NCI-H2107 treated with DMSO at 0.1 percent for 48 hours (cell line): Measurements from ENCODE around the gene MCOLN1.
"Not testable (repeated sequence)": the region's sequence is repeated elsewhere in the genome, so short reads cannot be mapped to it uniquely, and the experiment has no call there.

Source experiments
- DNase-seq: peaks from one replicate; lab custom pipeline; 2025; ENCODE audit not compliant: unreplicated experiment; lab: John Stamatoyannopoulos, UW

The MCOLN1 gene

GRCh38 chr19:7565332-7565731 lies 42.9 kb downstream of the MCOLN1 start:
- DNase-seq: no peak

- no peak for DNase-seq
Measured at GRCh38 chr19:7570761-7571160, 48.3 kb downstream of the MCOLN1 start.

GRCh38 chr19:7575434-7576040 lies 53.1 kb downstream of the MCOLN1 start:
- DNase-seq: no peak

GRCh38 chr19:7577422-7577821 lies 55.0 kb downstream of the MCOLN1 start:
- DNase-seq: not testable (repeated sequence)

GRCh38 chr19:7578127-7578526 lies 55.7 kb downstream of the MCOLN1 start:
- DNase-seq: no peak

GRCh38 chr19:7579182-7579581 lies 56.8 kb downstream of the MCOLN1 start:
- no peak for DNase-seq

- no peak for DNase-seq
Measured at GRCh38 chr19:7582446-7582845, 60.0 kb downstream of the MCOLN1 start.
